IgD-negative memory B cell (primary cell): Measurements from ENCODE around the gene CDCA4. TPM values are rescaled to one million over a fixed set of nuclear protein-coding genes. Genes with fewer than 3 reads are reported as not detected.

ENCODE experiments used
- H3K27ac Mint-ChIP-seq, 3 donors: one replicate each; pipeline ENCODE4 v1.8.0; 2020 to 2022; ENCODE audit warnings: mild to moderate bottlenecking in 3 of 3, mixed read lengths in 3 of 3, moderate library complexity in 1 of 3
- H3K27me3 Mint-ChIP-seq: one replicate; pipeline ENCODE4 v1.8.0; 2021; ENCODE audit warnings: mixed read lengths
- H3K36me3 Mint-ChIP-seq: one replicate; pipeline ENCODE4 v1.8.0; 2020; ENCODE audit warnings: mild to moderate bottlenecking, mixed read lengths
- H3K4me1 Mint-ChIP-seq, 3 donors: one replicate each; pipeline ENCODE4 v1.8.0; 2020 to 2022; ENCODE audit warnings: mixed read lengths in 3 of 3, mild to moderate bottlenecking in 1 of 3
- H3K4me3 Mint-ChIP-seq, 4 donors: one replicate each; pipeline ENCODE4 v1.8.0; 2020 to 2022; ENCODE audit warnings: mild to moderate bottlenecking in 4 of 4, mixed read lengths in 4 of 4, moderate library complexity in 3 of 4
- H3K9me3 Mint-ChIP-seq, 3 donors: one replicate each; pipeline ENCODE4 v1.8.0; 2020 to 2021; ENCODE audit warnings: mixed read lengths in 3 of 3, mild to moderate bottlenecking in 1 of 3
- polyA plus RNA-seq: library from polyadenylated mRNA; unstranded; fragments of 300-500 nt; fragmentation: Illumina TruSeq; gene quantifications from one replicate; pipeline ENCODE4 v1.2.3, GENCODE V29; 2021

Gene CDCA4
- polyA plus RNA-seq, 1 donor from 2014 or later: 11.4 TPM

- Mint-ChIP-seq H3K4me3 (no peak overlapping the region), H3K4me1 (no peaks in the 10 kb centered on the region), H3K9me3 (no peaks in the 10 kb centered on the region), H3K27me3 (no peaks in the 10 kb centered on the region), H3K27ac (no peak overlapping the region), H3K36me3 (no peaks in the 10 kb centered on the region)
Observed at GRCh38 chr14:105005329-105005928, 15.5 kb downstream of the CDCA4 start.

- Mint-ChIP-seq H3K9me3 (no peaks in the 10 kb centered on the region), H3K4me1 (peaks cover 0 to 3% (median 0%) of the 10 kb centered on the region in 3 donors), H3K4me3 (no peak overlapping the region), H3K27ac (no peak overlapping the region), H3K36me3 (peaks cover 2% of the 10 kb centered on the region), H3K27me3 (no peaks in the 10 kb centered on the region)
Observed at GRCh38 chr14:104999361-104999760, 21.5 kb downstream of the CDCA4 start.

DNA sequence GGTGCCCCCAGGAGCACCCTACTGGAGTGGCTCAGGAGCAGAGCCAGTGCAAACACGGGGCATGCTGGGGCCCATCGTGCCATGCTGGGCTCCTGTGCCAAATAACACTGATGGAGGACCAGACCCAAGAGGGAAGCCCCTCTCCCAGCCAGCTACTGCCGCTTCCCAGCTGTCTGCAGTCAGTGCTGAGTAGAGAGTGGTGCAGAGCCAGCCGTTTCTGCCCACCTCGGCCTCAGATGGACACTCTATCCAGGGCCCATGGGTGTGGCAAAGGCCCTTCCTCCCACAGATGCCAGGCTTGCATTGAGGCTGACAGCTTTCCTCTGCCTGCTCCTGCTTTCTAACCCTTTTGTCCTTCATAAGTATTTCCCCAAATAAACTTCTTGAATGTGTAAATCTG, 22.1 kb downstream of the CDCA4 start:
- no peak overlapping the region for H3K4me3 Mint-ChIP-seq
- no peaks in the 10 kb centered on the region for H3K9me3 Mint-ChIP-seq
- H3K27ac Mint-ChIP-seq: no peak overlapping the region
- peaks cover 2% of the 10 kb centered on the region for H3K36me3 Mint-ChIP-seq
- peaks cover 0 to 3% (median 0%) of the 10 kb centered on the region in 3 donors for H3K4me1 Mint-ChIP-seq
- no peaks in the 10 kb centered on the region for H3K27me3 Mint-ChIP-seq

DNA sequence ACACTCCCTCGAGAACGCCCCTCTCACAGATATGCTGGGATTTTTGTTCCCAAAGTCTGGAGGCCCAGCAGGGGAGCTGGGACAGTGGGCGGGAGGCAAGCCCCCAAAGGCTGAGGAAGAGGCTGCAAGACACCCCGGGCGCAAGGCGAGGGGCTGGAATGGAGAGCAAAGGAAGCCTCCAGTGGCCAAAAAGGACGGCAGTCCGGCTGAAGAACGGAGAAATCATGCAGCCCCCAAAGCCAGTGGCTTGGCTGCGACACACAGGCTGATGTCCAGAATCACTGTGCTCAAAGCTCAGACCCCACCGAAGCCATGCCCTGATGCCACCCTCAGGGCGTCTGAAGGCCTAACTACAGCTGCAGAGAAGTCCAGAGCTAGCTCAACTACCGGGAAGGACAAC, 24.4 kb downstream of the CDCA4 start:
- Mint-ChIP-seq H3K27ac (peak overlapping the region in 1 of 3 donors; percentile 67), H3K9me3 (no peaks in the 10 kb centered on the region), H3K36me3 (peaks cover 2% of the 10 kb centered on the region), H3K4me1 (peaks cover 0 to 3% (median 0%) of the 10 kb centered on the region in 3 donors), H3K27me3 (no peaks in the 10 kb centered on the region), H3K4me3 (no peak overlapping the region)

DNA sequence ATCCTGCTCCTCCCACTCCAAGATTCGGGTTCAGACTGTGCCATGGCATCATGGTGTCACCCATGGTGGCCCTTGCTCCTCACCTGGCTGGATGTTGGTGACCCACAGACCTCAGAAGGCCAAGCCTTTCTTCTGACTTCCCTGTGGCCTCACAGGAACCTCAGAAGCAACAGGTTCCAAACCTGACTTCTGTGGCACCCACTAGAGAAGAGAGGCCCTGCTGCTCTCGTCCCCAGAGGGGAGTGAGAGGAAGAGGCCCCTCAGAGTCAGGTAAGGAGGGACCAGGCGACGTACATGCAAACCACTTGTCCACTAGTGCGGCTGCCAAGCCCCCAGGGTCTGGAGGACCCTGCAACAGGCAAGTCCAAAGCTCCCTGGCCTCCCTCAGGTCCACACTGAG, 24.9 kb downstream of the CDCA4 start:
- H3K4me3 Mint-ChIP-seq: no peak overlapping the region
- peaks cover 0 to 3% (median 0%) of the 10 kb centered on the region in 3 donors for H3K4me1 Mint-ChIP-seq
- H3K36me3 Mint-ChIP-seq: peaks cover 2% of the 10 kb centered on the region
- H3K9me3 Mint-ChIP-seq: no peaks in the 10 kb centered on the region
- no peak overlapping the region for H3K27ac Mint-ChIP-seq
- H3K27me3 Mint-ChIP-seq: no peaks in the 10 kb centered on the region

- Mint-ChIP-seq H3K9me3 (no peaks in the 10 kb centered on the region), H3K27ac (no peak overlapping the region), H3K4me1 (peaks cover 0 to 3% (median 0%) of the 10 kb centered on the region in 3 donors), H3K36me3 (peaks cover 2% of the 10 kb centered on the region), H3K4me3 (no peak overlapping the region), H3K27me3 (no peaks in the 10 kb centered on the region)
Observed at GRCh38 chr14:104994978-104995377, 25.9 kb downstream of the CDCA4 start.

- Mint-ChIP-seq H3K4me1 (peaks cover 0 to 2% (median 0%) of the 10 kb centered on the region in 3 donors), H3K27me3 (no peaks in the 10 kb centered on the region), H3K27ac (no peak overlapping the region), H3K9me3 (no peaks in the 10 kb centered on the region), H3K4me3 (peak overlapping the region in 1 of 4 donors; percentile 31), H3K36me3 (peaks cover 2% of the 10 kb centered on the region)
Observed at GRCh38 chr14:104993808-104994591, 26.9 kb downstream of the CDCA4 start.

- H3K4me1 Mint-ChIP-seq: peaks cover 0 to 2% (median 0%) of the 10 kb centered on the region in 3 donors
- H3K36me3 Mint-ChIP-seq: peaks cover 2% of the 10 kb centered on the region
- H3K4me3 Mint-ChIP-seq: no peak overlapping the region
- no peak overlapping the region for H3K27ac Mint-ChIP-seq
- no peaks in the 10 kb centered on the region for H3K9me3 Mint-ChIP-seq
- H3K27me3 Mint-ChIP-seq: no peaks in the 10 kb centered on the region
Observed at GRCh38 chr14:104993306-104993705, 27.6 kb downstream of the CDCA4 start.

- H3K36me3 Mint-ChIP-seq: no peaks in the 10 kb centered on the region
- no peaks in the 10 kb centered on the region for H3K9me3 Mint-ChIP-seq
- peaks cover 0 to 1% (median 0%) of the 10 kb centered on the region in 3 donors for H3K4me1 Mint-ChIP-seq
- no peak overlapping the region for H3K27ac Mint-ChIP-seq
- no peaks in the 10 kb centered on the region for H3K27me3 Mint-ChIP-seq
- H3K4me3 Mint-ChIP-seq: no peak overlapping the region
Observed at GRCh38 chr14:104992501-104992900, 28.4 kb downstream of the CDCA4 start.

- Mint-ChIP-seq H3K4me3 (peak overlapping the region in 1 of 4 donors; percentile 9), H3K4me1 (peaks cover 0 to 4% (median 2%) of the 10 kb centered on the region in 3 donors), H3K9me3 (no peaks in the 10 kb centered on the region), H3K27me3 (peaks cover 3% of the 10 kb centered on the region), H3K36me3 (no peaks in the 10 kb centered on the region), H3K27ac (peak overlapping the region in 1 of 3 donors; percentile 79)
Observed at GRCh38 chr14:104991896-104992230, 29.0 kb downstream of the CDCA4 start.

DNA sequence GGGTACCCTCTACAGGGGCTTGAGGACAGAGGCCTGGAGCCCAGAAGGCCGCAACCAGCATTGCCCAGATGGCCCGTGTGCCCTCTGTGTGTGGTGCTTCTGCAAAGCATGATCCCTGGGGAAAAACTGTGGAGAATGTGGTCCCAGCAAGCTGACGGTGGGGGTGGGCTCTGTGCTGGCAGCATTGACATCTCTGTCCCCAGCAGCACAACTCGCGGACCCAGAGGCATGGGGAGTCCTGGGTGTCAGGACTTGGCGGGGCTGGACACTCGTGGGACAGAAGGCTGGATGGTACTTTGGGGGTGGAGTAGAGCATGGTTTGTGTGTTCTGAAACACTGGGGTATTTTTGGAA, 31.0 kb downstream of the CDCA4 start:
- H3K27ac Mint-ChIP-seq: peak overlapping the region in 1 of 3 donors; percentile 42
- H3K4me1 Mint-ChIP-seq: peaks cover 0 to 4% (median 2%) of the 10 kb centered on the region in 3 donors
- peaks cover 3% of the 10 kb centered on the region for H3K27me3 Mint-ChIP-seq
- H3K4me3 Mint-ChIP-seq: no peak overlapping the region
- H3K9me3 Mint-ChIP-seq: no peaks in the 10 kb centered on the region
- H3K36me3 Mint-ChIP-seq: no peaks in the 10 kb centered on the region

DNA sequence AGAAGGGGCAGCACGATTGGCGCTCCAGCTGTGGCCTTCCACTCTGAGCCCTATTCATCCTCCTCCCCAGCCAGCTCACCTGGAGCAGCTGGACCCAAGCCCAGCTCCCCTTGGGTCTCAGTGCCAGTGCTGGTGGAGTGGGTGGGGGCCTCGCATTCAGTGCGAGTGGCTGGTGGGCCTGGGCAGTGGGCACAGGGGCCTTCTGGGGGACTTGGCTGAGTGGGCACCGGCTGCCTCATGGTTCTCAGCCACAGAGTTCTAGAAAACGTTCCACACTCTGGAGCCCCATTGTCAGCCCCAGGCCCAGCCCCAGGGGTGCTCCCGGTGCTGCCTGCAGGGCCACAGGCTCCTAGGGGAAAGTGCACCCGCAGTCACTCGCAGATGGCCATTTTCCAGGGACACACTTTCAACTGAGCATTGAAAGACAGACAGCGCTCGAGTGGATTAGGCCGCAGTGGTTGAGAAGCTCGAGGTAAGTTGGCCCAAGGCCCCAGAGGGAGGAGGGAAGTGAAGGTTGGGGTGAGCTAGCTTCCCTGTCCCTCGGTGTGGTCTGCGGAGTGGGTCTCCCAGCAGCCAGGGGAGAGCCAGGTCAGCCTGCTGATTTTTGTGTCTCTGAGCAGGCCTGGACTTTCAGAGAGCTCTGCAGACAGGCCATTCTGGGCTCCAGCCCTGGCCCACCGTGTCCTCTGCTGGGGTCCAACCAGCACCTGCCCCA, 31.5 kb downstream of the CDCA4 start:
- Mint-ChIP-seq H3K9me3 (no peaks in the 10 kb centered on the region), H3K4me3 (no peak overlapping the region), H3K36me3 (no peaks in the 10 kb centered on the region), H3K4me1 (peaks cover 0 to 4% (median 3%) of the 10 kb centered on the region in 3 donors), H3K27ac (no peak overlapping the region), H3K27me3 (peaks cover 3% of the 10 kb centered on the region)

- peak overlapping the region; percentile 72 to 89 (median 82) for H3K4me3 Mint-ChIP-seq
- H3K27ac Mint-ChIP-seq: peak overlapping the region; percentile 31 to 86 (median 60)
- H3K4me1 Mint-ChIP-seq: peaks cover 0 to 4% (median 4%) of the 10 kb centered on the region in 3 donors
- no peaks in the 10 kb centered on the region for H3K9me3 Mint-ChIP-seq
- no peaks in the 10 kb centered on the region for H3K36me3 Mint-ChIP-seq
- peaks cover 3% of the 10 kb centered on the region for H3K27me3 Mint-ChIP-seq
Observed at GRCh38 chr14:104986487-104987164, 34.3 kb downstream of the CDCA4 start.

DNA sequence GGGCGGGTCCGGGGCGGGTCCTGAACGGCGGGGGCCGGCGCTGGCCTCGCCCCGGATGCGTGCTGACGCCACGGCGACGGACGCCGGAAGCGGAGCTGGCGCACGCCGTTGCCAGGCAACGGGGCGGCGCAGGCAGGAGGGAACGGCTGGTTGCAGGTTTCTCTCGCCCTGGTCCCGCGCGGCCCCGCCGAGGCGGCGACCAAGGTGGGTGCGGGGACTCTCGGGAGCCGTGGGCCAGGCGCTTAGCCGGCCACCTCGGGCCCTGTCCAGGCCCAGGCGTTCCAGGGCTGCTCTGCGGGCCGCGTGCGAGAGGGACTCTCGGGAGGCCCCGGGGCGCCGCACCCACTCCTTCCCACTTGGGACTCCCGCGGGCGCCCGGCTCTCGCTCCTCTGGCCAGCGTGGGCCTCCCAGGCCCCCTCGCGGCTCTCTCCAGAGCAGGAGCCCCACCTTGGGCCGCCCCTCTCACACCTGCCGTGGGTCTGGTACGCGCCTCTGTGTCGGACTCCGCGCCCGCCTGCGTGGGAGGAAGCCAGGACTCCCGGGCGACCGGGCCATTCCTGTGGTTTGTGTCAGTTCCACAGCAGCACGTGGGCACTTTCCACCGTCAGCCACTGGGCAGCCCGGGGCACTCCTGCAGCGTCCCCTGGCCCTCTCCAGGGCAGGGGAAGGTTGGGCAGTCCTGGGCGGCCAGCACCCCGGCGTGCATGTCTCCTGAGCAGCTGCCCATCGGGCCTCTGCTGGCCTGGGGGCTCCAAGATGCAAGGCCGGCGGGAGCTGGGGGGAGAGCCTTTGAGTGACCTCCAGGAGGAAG, 35.0 kb downstream of the CDCA4 start, which contains the start of gene CLBA1:
CLBA1 (plus strand) TSS at position 114 of the 812 bp plus-strand sequence; CDS start at position 758, 644 bp downstream.
- peak within 1 kb of the TSS; percentile 73 to 93 (median 84) for H3K4me3 Mint-ChIP-seq
- H3K36me3 Mint-ChIP-seq: no peaks in the 10 kb centered on the region
- peak within 1 kb of the TSS; percentile 81 to 86 (median 84) for H3K27ac Mint-ChIP-seq
- H3K9me3 Mint-ChIP-seq: no peaks in the 10 kb centered on the region
- H3K27me3 Mint-ChIP-seq: peaks cover 3% of the 10 kb centered on the region
- peaks cover 0 to 4% (median 4%) of the 10 kb centered on the region in 3 donors for H3K4me1 Mint-ChIP-seq
